AG04450 (cell line): Measurements from ENCODE around the gene MNAT1. TPM values are rescaled to one million over a fixed set of nuclear protein-coding genes. Genes with fewer than 3 reads are reported as not detected.
A peak's percentile ranks its signal among the peaks of the same experiment; 100 is the strongest.
"Not testable (repeated sequence)": the region's sequence is repeated elsewhere in the genome, so short reads cannot be mapped to it uniquely, and the experiment has no call there.

Experiments
- CTCF ChIA-PET: fragments of 300-600, 350-600 bp; formaldehyde crosslinking; extraction: SDS; loops from one replicate; lab custom pipeline; 2022; ENCODE audit warnings: antibody characterized with exemption, inconsistent platforms; lab: Charles Lee
- POLR2A ChIA-PET: fragments of 350-600 bp; formaldehyde crosslinking; extraction: SDS; loops from one replicate; lab custom pipeline; 2021; ENCODE audit warnings: antibody characterized with exemption, inconsistent platforms; lab: Yijun Ruan, JAX
- DNase-seq: peaks from one replicate; pipeline ENCODE4 v3.0.0-alpha.2; 2011; ENCODE audit warnings: low read depth, low spot score
- H3K27ac ChIP-seq: one replicate; pipeline ENCODE4 v1.5.1; 2012; ENCODE audit warnings: low read depth, low read length, control low read depth
- H3K27me3 ChIP-seq: one replicate; pipeline ENCODE4 v1.6.0; 2012; ENCODE audit warnings: low read length; ENCODE audit not compliant: control insufficient read depth, insufficient read depth
- H3K4me3 ChIP-seq: 2 replicates; pipeline ENCODE4 v1.5.1; 2011; ENCODE audit warnings: mild to moderate bottlenecking, low read depth, low read length, control low read depth
- H3K9me3 ChIP-seq: 2 replicates; pipeline ENCODE4 v1.5.1; 2012; ENCODE audit warnings: low read length; ENCODE audit not compliant: control insufficient read depth, insufficient read depth
- CTCF ChIP-seq: IDR thresholded peaks from 2 replicates; pipeline ENCODE4 v1.5.1; 2011; ENCODE audit warnings: low read depth, low read length, control low read depth, inconsistent platforms
- polyA plus RNA-seq: library from polyadenylated mRNA; depleted of rRNA; stranded (reverse); fragments of >200 nt; gene quantifications from 2 replicates; pipeline ENCODE4 v1.2.3, GENCODE V29; 2011

MNAT1 gene
- polyA plus RNA-seq, 1 experiment = 69.3 TPM

DNA sequence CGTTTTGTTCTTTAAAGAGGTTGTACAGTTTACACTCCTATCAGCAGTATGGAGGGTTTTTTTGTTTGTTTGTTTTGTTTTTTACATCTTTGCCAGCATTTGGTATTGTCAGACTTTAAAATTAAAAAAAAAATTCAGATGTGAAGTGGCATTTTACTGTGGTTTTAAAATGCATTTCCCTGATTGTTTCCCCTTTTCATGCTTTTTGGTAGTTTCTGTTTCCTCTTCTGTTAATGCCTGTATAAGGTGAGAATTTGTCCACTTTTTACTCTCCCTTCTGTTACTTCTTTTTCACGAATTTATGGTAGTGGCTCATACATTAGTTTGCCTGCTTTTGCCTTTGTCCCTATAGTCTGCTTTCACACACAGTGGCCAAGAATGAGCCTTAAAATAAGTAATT is 36.6 kb downstream of the MNAT1 start:
- H3K9me3 ChIP-seq = no peaks in the 10 kb centered on the region
- TF ChIP-seq CTCF = no peak
- ChIA-PET POLR2A (no interaction called here), CTCF (no interaction called here)
- no peak for DNase-seq
- no peak overlapping the region for H3K4me3 ChIP-seq
- H3K27ac ChIP-seq = no peak overlapping the region
- H3K27me3 ChIP-seq = no peaks in the 10 kb centered on the region

DNA sequence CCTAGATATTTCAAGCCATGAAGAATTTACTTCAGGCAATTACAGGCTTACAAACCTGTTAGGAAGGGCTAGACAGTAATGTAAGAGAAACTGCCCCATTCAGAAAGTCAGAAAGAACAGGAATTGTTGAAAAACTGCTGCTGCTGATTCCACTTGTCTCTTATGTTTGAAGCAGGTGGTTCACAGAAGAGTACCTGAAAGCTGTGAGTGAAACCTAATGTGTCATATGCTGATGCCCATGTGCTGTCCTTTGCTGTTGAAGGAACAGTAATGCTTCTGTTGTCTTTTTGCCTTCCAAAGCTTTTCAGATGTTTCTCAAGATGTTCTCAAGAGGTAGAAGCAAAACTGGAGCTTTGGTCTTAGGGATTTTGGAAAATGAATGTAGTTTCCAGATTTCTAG is 39.0 kb downstream of the MNAT1 start:
- H3K27ac ChIP-seq = no peak overlapping the region
- no peak for DNase-seq
- H3K9me3 ChIP-seq = no peaks in the 10 kb centered on the region
- CTCF ChIA-PET = no interaction called here
- H3K27me3 ChIP-seq = no peaks in the 10 kb centered on the region
- TF ChIP-seq CTCF = no peak
- POLR2A ChIA-PET = no interaction called here
- no peak overlapping the region for H3K4me3 ChIP-seq

DNA sequence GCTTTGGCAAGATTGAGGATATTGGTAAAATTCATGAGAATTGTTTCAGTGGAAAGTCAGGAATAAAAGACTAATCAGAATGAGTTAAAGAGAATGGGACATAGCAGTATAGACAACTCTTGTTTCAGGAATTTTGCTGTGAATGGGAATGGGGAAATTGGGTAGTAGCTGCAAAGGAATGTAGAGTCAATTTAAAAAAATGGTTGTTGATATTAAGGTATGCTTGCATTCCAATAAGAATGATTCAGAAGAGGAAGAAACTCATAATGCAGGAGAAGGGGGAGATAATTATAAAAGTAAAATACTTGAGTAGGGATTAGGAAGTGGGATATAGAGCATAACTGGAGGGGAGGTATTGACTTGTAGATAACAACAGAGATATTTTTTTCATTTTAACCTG is 40.7 kb downstream of the MNAT1 start:
- ChIA-PET CTCF (no interaction called here), POLR2A (no interaction called here)
- Histone ChIP-seq H3K4me3 (no peak overlapping the region), H3K27ac (no peak overlapping the region), H3K9me3 (no peaks in the 10 kb centered on the region), H3K27me3 (no peaks in the 10 kb centered on the region)
- no peak for TF ChIP-seq CTCF
- DNase-seq = no peak

DNA sequence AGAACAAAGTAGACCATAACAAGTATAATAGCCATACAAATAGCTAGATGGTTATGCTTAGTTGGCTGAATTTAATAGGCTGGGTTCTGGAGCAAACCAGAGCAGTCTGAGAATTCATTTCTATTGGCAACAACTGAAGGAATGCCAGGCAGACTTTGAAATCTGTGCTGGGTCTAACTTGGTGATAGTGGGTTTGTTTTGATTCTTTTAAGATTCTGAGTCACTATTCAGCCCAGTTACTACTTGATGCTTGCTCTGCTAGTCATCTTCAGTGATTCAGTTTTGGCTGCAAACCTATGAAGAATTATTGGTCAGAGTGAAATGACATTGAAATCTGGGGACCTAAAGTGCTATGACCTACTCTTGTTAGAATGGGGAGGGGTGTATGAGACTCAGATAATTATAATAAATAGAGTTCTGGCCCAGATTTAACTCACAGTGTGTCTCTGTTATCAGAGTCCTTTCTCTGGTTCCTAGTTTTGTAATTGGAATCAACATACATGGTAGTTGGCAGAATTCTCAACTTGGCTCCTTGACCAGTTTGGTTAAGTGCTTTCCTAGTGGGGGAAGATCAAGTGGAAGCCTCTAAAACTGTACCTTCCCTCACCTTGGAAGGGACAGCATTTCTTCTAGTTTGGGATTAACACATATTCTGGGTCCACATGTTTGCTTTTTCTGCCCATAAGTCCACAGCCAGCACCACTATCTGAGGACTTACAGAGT is 43.5 kb downstream of the MNAT1 start:
- Histone ChIP-seq H3K9me3 (no peaks in the 10 kb centered on the region), H3K27ac (no peak overlapping the region), H3K4me3 (no peak overlapping the region), H3K27me3 (no peaks in the 10 kb centered on the region)
- POLR2A ChIA-PET = interaction anchor here (0.8 kb wide), 1 partner anchor 53 kb away, joined by 3 read pairs; no protein-coding TSS in a partner anchor
- peak; percentile 63 for DNase-seq
- CTCF ChIA-PET = no interaction called here
- no peak for TF ChIP-seq CTCF

- DNase-seq, CTCF ChIA-PET, H3K27ac ChIP-seq, H3K4me3 ChIP-seq, POLR2A ChIA-PET, H3K9me3 ChIP-seq, H3K27me3 ChIP-seq: not testable (repeated sequence)
These were observed 45.4 kb downstream of the MNAT1 start for GRCh38 chr14:60779745-60780514.

DNA sequence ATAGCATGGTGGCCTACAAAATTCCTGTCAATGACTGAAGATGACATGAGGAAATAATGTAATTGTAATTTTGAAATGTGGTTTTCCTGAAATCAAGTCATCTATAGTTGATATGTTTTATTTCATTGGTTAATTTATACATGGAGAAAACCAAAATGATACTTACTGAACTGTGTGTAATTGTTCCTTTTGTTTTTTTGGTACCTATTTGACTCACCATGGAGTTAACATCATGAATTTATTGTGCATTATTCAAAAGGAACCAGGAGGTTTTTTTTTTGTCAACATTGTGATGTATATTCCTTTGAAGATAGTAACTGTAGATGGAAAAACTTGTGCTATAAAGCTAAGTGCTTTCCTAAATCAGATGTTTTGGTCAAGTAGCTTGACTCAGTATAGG is 46.0 kb downstream of the MNAT1 start:
- H3K9me3 ChIP-seq, H3K4me3 ChIP-seq, H3K27ac ChIP-seq, DNase-seq, POLR2A ChIA-PET, H3K27me3 ChIP-seq: not testable (repeated sequence)
- CTCF ChIA-PET = interaction anchor here (0.6 kb wide), 1 partner anchor 42 kb away, joined by 4 read pairs; no protein-coding TSS in a partner anchor
